Measurements from ENCODE around the gene IGF2BP2. TPM values are rescaled to one million over a fixed set of nuclear protein-coding genes. Genes with fewer than 3 reads are reported as not detected.
A peak's percentile ranks its signal among the peaks of the same experiment; 100 is the strongest.

The IGF2BP2 gene
- total RNA-seq, 1 donor from 2014 or later, result 57.6 TPM

- H3K4me3 ChIP-seq (ENCODE audit: low read depth, low read length), result no peak overlapping the region
- DNase-seq (ENCODE audit: low read depth), result no peak
- no peak for TF ChIP-seq CTCF (conservative IDR thresholded peaks at IDR 0.05; ENCODE audit: low read depth, low read length)
These were observed 87.8 kb downstream of the IGF2BP2 start for GRCh38 chr3:185737020-185737419.

GRCh38 chr3:185734725-185735096 lies 90.1 kb downstream of the IGF2BP2 start:
- no peak for DNase-seq (ENCODE audit: low read depth)
- no peak overlapping the region for H3K4me3 ChIP-seq (ENCODE audit: low read depth, low read length)
- no peak for TF ChIP-seq CTCF (conservative IDR thresholded peaks at IDR 0.05; ENCODE audit: low read depth, low read length)

GRCh38 chr3:185733980-185734724 lies 90.7 kb downstream of the IGF2BP2 start:
- no peak overlapping the region for H3K4me3 ChIP-seq (ENCODE audit: low read depth, low read length)
- TF ChIP-seq CTCF (conservative IDR thresholded peaks at IDR 0.05; ENCODE audit: low read depth, low read length), result peak; percentile 85
- peak; percentile 68 for DNase-seq (ENCODE audit: low read depth)

- H3K4me3 ChIP-seq (ENCODE audit: low read depth, low read length), result no peak overlapping the region
- DNase-seq (ENCODE audit: low read depth), result no peak
These were observed 92.1 kb downstream of the IGF2BP2 start for GRCh38 chr3:185732782-185733181.

GRCh38 chr3:185730550-185730949 lies 94.3 kb downstream of the IGF2BP2 start:
- TF ChIP-seq CTCF (conservative IDR thresholded peaks at IDR 0.05; ENCODE audit: low read depth, low read length), result no peak

More at GRCh38 chr3:185732782-185733181, 92.1 kb downstream of the IGF2BP2 start:
- no peak for TF ChIP-seq CTCF (conservative IDR thresholded peaks at IDR 0.05; ENCODE audit: low read depth, low read length)

GRCh38 chr3:185729337-185730055 lies 95.3 kb downstream of the IGF2BP2 start:
- no peak for TF ChIP-seq CTCF (conservative IDR thresholded peaks at IDR 0.05; ENCODE audit: low read depth, low read length)
- DNase-seq (ENCODE audit: low read depth), result no peak
- H3K4me3 ChIP-seq (ENCODE audit: low read depth, low read length), result no peak overlapping the region

More at GRCh38 chr3:185730550-185730949, 94.3 kb downstream of the IGF2BP2 start:
- H3K4me3 ChIP-seq (ENCODE audit: low read depth, low read length), result no peak overlapping the region
- no peak for DNase-seq (ENCODE audit: low read depth)
